Endothelial cell (in vitro differentiated cells): Measurements from ENCODE around the gene CNTNAP5. TPM values are rescaled to one million over a fixed set of nuclear protein-coding genes. Genes with fewer than 3 reads are reported as not detected.

Source experiments
- DNase-seq: peaks from one replicate; pipeline ENCODE4 v3.0.0; 2021; ENCODE audit warnings: low spot score
- H3K27ac Mint-ChIP-seq: one replicate; pipeline ENCODE4 v1.8.0; 2021; ENCODE audit warnings: mixed read lengths, inconsistent platforms; ENCODE audit not compliant: unreplicated experiment
- H3K27me3 Mint-ChIP-seq: one replicate; pipeline ENCODE4 v1.8.0; 2021; ENCODE audit warnings: mild to moderate bottlenecking, moderate library complexity, mixed read lengths, inconsistent platforms; ENCODE audit not compliant: unreplicated experiment
- H3K36me3 Mint-ChIP-seq: one replicate; pipeline ENCODE4 v1.8.0; 2021; ENCODE audit warnings: mild to moderate bottlenecking, low read depth, mixed read lengths, inconsistent platforms; ENCODE audit not compliant: unreplicated experiment
- H3K4me1 Mint-ChIP-seq: one replicate; pipeline ENCODE4 v1.8.0; 2021; ENCODE audit warnings: mild to moderate bottlenecking, mixed read lengths, inconsistent platforms; ENCODE audit not compliant: unreplicated experiment
- H3K4me3 Mint-ChIP-seq: one replicate; pipeline ENCODE4 v1.8.0; 2021; ENCODE audit warnings: mild to moderate bottlenecking, mixed read lengths, inconsistent platforms; ENCODE audit not compliant: unreplicated experiment
- H3K9me3 Mint-ChIP-seq: one replicate; pipeline ENCODE4 v1.8.0; 2021; ENCODE audit warnings: mixed read lengths, inconsistent platforms; ENCODE audit not compliant: unreplicated experiment
- total RNA-seq: library from RNA; stranded (reverse); fragmentation: NEBNext Ultra II Directional; extraction: Animal tissue kit (Norgen Biotek cat#: 25700); gene quantifications from one replicate; pipeline ENCODE4 v1.2.1, GENCODE V29; 2021; ENCODE audit not compliant: unreplicated experiment
- TF ChIP-seq, protein P1 (sequence below): fragments of 200-600 bp; sonication (generic); IDR thresholded peaks from one replicate; pipeline ENCODE4 v1.5.0; 2021; ENCODE audit warnings: antibody characterized with exemption; ENCODE audit not compliant: unreplicated experiment

The CNTNAP5 gene
- total RNA-seq, 1 donor from 2014 or later: 5.0 TPM

DNA sequence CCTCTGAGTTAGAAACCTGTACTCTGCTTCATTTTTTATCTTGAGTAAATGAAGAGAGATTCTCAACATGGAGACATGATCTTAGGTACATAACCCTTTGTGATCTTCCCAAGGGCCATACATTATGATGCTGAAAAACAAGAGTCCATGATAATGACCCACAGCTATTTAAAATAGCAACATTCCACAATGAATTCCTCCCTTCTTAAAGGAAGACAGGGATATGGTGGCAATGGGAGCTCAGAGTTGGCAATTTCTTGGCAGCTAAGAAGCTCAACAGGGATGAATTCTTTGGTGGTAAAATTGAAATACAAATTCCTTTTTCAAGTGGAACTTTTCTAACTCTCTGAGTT, 638.5 kb downstream of the CNTNAP5 start:
- Mint-ChIP-seq H3K9me3 (no peaks in the 10 kb centered on the region), H3K4me1 (no peaks in the 10 kb centered on the region), H3K36me3 (no peaks in the 10 kb centered on the region), H3K27ac (no peak overlapping the region), H3K4me3 (no peak overlapping the region), H3K27me3 (no peaks in the 10 kb centered on the region)
- no peak for DNase-seq
- TF ChIP-seq, protein P1, sequence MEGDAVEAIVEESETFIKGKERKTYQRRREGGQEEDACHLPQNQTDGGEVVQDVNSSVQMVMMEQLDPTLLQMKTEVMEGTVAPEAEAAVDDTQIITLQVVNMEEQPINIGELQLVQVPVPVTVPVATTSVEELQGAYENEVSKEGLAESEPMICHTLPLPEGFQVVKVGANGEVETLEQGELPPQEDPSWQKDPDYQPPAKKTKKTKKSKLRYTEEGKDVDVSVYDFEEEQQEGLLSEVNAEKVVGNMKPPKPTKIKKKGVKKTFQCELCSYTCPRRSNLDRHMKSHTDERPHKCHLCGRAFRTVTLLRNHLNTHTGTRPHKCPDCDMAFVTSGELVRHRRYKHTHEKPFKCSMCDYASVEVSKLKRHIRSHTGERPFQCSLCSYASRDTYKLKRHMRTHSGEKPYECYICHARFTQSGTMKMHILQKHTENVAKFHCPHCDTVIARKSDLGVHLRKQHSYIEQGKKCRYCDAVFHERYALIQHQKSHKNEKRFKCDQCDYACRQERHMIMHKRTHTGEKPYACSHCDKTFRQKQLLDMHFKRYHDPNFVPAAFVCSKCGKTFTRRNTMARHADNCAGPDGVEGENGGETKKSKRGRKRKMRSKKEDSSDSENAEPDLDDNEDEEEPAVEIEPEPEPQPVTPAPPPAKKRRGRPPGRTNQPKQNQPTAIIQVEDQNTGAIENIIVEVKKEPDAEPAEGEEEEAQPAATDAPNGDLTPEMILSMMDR: no peak

DNA sequence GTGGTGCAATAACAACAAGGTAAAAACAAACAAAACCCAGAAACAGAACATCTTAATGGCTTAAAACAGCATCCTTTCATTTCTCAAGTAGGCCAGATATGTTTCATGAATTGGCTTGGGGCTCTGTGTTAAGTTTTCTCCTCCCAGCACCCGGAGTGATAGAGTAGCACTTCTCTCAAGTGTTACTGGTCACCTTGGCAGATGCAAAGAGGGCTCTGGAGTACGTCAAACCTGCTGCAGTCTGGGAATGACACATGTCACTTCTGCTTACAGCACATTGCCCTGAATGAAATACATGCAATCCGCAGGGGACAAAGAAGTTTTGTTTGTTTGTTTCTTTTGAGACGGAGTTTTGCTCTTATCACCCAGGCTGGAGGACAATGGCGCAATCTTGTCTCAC, 639.3 kb downstream of the CNTNAP5 start:
- H3K27me3 Mint-ChIP-seq: no peaks in the 10 kb centered on the region
- H3K27ac Mint-ChIP-seq: no peak overlapping the region
- DNase-seq: no peak
- no peaks in the 10 kb centered on the region for H3K36me3 Mint-ChIP-seq
- H3K9me3 Mint-ChIP-seq: no peaks in the 10 kb centered on the region
- H3K4me3 Mint-ChIP-seq: no peak overlapping the region
- TF ChIP-seq, protein P1: no peak
- H3K4me1 Mint-ChIP-seq: no peaks in the 10 kb centered on the region

DNA sequence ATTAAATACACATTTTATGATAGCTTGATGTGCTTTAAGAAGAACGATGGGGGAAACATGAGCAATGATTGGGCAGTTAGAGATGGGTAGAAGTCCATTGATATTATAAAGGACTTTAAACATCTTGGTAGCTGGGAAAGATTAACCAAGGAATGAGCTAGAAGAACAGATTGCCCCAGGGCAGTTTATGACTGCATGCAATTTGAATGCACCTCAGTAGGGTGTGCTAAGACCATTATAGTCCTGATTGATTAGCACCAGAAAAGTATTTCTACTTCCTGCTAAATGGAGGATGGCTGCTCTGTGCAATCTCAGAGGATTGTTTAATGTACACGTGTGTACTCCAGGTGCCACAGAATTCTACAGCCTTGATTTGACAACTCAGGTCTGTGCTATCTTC, 641.9 kb downstream of the CNTNAP5 start:
- Mint-ChIP-seq H3K4me1 (no peaks in the 10 kb centered on the region), H3K27me3 (peaks cover 1% of the 10 kb centered on the region), H3K36me3 (no peaks in the 10 kb centered on the region), H3K9me3 (no peaks in the 10 kb centered on the region), H3K4me3 (no peak overlapping the region), H3K27ac (no peak overlapping the region)
- TF ChIP-seq, protein P1: no peak
- DNase-seq: no peak

DNA sequence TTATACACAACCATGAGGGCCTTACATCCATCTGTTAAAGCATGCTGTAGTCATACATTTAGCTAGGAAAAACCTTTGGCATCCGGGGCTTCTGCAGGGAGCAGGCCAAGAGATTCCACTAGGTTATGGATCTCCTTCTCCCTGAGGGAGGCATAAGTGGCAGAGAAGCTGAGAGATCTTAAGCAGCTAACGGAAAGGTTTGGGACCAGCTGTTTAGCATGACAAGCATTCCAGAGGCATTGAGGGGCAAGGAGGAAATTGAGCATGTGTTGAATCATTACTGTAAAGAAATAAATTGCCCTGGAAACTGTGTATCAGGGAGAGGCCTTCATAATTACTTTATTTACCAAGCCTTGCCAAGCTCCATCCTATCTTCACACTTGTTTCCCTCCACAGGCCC, 643.1 kb downstream of the CNTNAP5 start:
- TF ChIP-seq, protein P1: no peak
- Mint-ChIP-seq H3K9me3 (no peaks in the 10 kb centered on the region), H3K27me3 (peaks cover 1% of the 10 kb centered on the region), H3K4me1 (no peaks in the 10 kb centered on the region), H3K4me3 (no peak overlapping the region), H3K36me3 (no peaks in the 10 kb centered on the region), H3K27ac (no peak overlapping the region)
- no peak for DNase-seq

DNA sequence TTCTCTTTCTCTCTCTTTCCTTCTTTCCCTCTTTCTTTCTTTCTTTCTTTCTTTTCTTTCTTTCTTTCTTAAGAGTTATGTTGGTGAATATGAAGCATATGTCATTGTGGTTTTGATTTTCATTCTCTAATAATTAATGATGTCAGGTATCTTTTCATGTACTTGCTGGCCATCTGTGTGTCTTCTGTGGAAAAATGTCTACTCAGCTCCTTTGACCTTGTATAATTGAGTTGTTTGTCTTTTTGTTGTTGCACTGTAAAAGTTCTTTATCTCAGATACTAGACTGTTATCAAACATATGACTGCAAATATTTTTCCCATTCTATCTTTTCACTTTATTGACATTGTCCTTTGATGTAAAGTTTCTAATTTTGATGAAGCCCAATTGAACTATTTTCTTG, 645.1 kb downstream of the CNTNAP5 start:
- H3K4me1 Mint-ChIP-seq: no peaks in the 10 kb centered on the region
- no peaks in the 10 kb centered on the region for H3K36me3 Mint-ChIP-seq
- no peak for DNase-seq
- H3K27ac Mint-ChIP-seq: no peak overlapping the region
- no peak overlapping the region for H3K4me3 Mint-ChIP-seq
- H3K9me3 Mint-ChIP-seq: no peaks in the 10 kb centered on the region
- TF ChIP-seq, protein P1: no peak
- peaks cover 1% of the 10 kb centered on the region for H3K27me3 Mint-ChIP-seq
